IMR-90 (cell line): ENCODE data around the gene NCS1. TPM values are rescaled to one million over a fixed set of nuclear protein-coding genes. Genes with fewer than 3 reads are reported as not detected.

Experiments used
- ATAC-seq: fragments of 200-7000 bp; cut with Tn5 transposase; 2 replicates; pipeline ENCODE4 v1.9.1; 2020; ENCODE audit warnings: low read depth, mild to moderate bottlenecking, moderate library complexity
- BruUV-seq: library from RNA; stranded (reverse); fragments of 400-500 nt; replicated peaks from 2 replicates; lab custom pipeline; 2021; lab: Mats Ljungman, UMichigan
- CTCF ChIA-PET: fragments of 300-600 bp; formaldehyde crosslinking; extraction: SDS; loops from one replicate; lab custom pipeline; 2021; ENCODE audit warnings: antibody characterized with exemption; lab: Yijun Ruan, JAX
- POLR2A ChIA-PET: fragments of 300-600 bp; sonication (Branson Sonifier 250); formaldehyde crosslinking; loops from one replicate; lab custom pipeline; 2022; ENCODE audit warnings: antibody characterized with exemption; ENCODE audit not compliant: unreplicated experiment; lab: Charles Lee
- DNase-seq: peaks from one replicate; pipeline ENCODE4 v3.0.0; 2013
- H2AFZ ChIP-seq: replicated peaks from 2 replicates; pipeline ENCODE3; 2013; ENCODE audit warnings: low read length, mild to moderate bottlenecking; ENCODE audit not compliant: poor library complexity
- H2AK5ac ChIP-seq: 2 replicates; pipeline ENCODE4 v1.6.1; 2013; ENCODE audit warnings: low read depth, low read length, inconsistent platforms
- H2AK9ac ChIP-seq: replicated peaks from 2 replicates; pipeline ENCODE3; 2013; ENCODE audit warnings: mild to moderate bottlenecking, low read depth, low read length, moderate library complexity; ENCODE audit not compliant: poor library complexity
- H2BK120ac ChIP-seq: 2 replicates; pipeline ENCODE4 v1.6.1; 2013; ENCODE audit warnings: low read depth, low read length, inconsistent platforms
- H2BK15ac ChIP-seq: 3 replicates; pipeline ENCODE4 v1.6.1; 2013; ENCODE audit warnings: low read depth, low read length, inconsistent platforms
- H2BK20ac ChIP-seq: 2 replicates; pipeline ENCODE4 v1.6.1; 2013; ENCODE audit warnings: low read depth, mild to moderate bottlenecking, inconsistent platforms, low read length, moderate library complexity
- H2BK5ac ChIP-seq: 2 replicates; pipeline ENCODE4 v1.6.1; 2013; ENCODE audit warnings: mild to moderate bottlenecking, low read depth, low read length, inconsistent platforms; ENCODE audit not compliant: poor library complexity, severe bottlenecking
- H3K14ac ChIP-seq: replicated peaks from 2 replicates; pipeline ENCODE4 v1.6.1; 2013; ENCODE audit warnings: low read depth, low read length, inconsistent platforms
- H3K18ac ChIP-seq: 2 replicates; pipeline ENCODE4 v1.6.1; 2013; ENCODE audit warnings: low read depth, low read length, control low read depth
- H3K23ac ChIP-seq: 2 replicates; pipeline ENCODE4 v1.6.1; 2013; ENCODE audit warnings: low read depth, low read length, inconsistent platforms
- H3K27ac ChIP-seq: 2 replicates; pipeline ENCODE4 v1.5.1; 2013; ENCODE audit warnings: mild to moderate bottlenecking, control low read depth, low read length; ENCODE audit not compliant: insufficient read depth
- H3K27me3 ChIP-seq: 2 replicates; pipeline ENCODE4 v1.6.1; 2013; ENCODE audit warnings: low read length; ENCODE audit not compliant: control insufficient read depth, insufficient read depth
- H3K36me3 ChIP-seq: 2 replicates; pipeline ENCODE4 v1.6.1; 2013; ENCODE audit warnings: low read length, mixed read lengths; ENCODE audit not compliant: control insufficient read depth, insufficient read depth
- H3K4ac ChIP-seq: 2 replicates; pipeline ENCODE4 v1.6.1; 2013; ENCODE audit warnings: low read depth, low read length, inconsistent platforms
- H3K4me1 ChIP-seq: 2 replicates; pipeline ENCODE4 v1.6.1; 2013; ENCODE audit warnings: low read length, mixed read lengths; ENCODE audit not compliant: control insufficient read depth, insufficient read depth
- H3K4me2 ChIP-seq: 2 replicates; pipeline ENCODE4 v1.6.1; 2013; ENCODE audit warnings: low read depth, mild to moderate bottlenecking, control low read depth, low read length, moderate library complexity
- H3K4me3 ChIP-seq: 2 replicates; pipeline ENCODE4 v1.5.1; 2013; ENCODE audit warnings: low read depth, mild to moderate bottlenecking, control low read depth, low read length, moderate library complexity; ENCODE audit not compliant: insufficient read depth
- H3K56ac ChIP-seq: 2 replicates; pipeline ENCODE4 v1.6.1; 2013; ENCODE audit warnings: low read length, inconsistent platforms; ENCODE audit not compliant: insufficient read depth; ENCODE audit errors: extremely low read depth
- H3K79me1 ChIP-seq, 2 experiments: 2 replicates each; pipeline ENCODE4 v1.6.1; 2013; ENCODE audit warnings: low read length in 2 of 2, inconsistent platforms in 1 of 2, low read depth in 1 of 2
- H3K9ac ChIP-seq: 2 replicates; pipeline ENCODE4 v1.6.1; 2013; ENCODE audit warnings: low read depth, low read length, control low read depth
- H3K9me1 ChIP-seq: 2 replicates; pipeline ENCODE4 v1.6.1; 2013; ENCODE audit warnings: low read length, inconsistent platforms; ENCODE audit not compliant: insufficient read depth
- H3K9me3 ChIP-seq: 2 replicates; pipeline ENCODE4 v1.6.1; 2013; ENCODE audit warnings: low read length; ENCODE audit not compliant: control insufficient read depth, insufficient read depth
- H4K20me1 ChIP-seq: 2 replicates; pipeline ENCODE4 v1.6.1; 2013; ENCODE audit warnings: low read length, inconsistent platforms; ENCODE audit not compliant: insufficient read depth
- H4K5ac ChIP-seq: 2 replicates; pipeline ENCODE4 v1.6.1; 2013; ENCODE audit warnings: mild to moderate bottlenecking, low read depth, low read length, control low read depth
- H4K8ac ChIP-seq, 2 experiments: 2 replicates each; pipeline ENCODE4 v1.6.1; 2013; ENCODE audit warnings: low read depth in 2 of 2, low read length in 2 of 2, control low read depth in 1 of 2, inconsistent platforms in 1 of 2
- H4K91ac ChIP-seq: 2 replicates; pipeline ENCODE4 v1.6.1; 2013; ENCODE audit warnings: low read depth, low read length, inconsistent platforms; ENCODE audit not compliant: insufficient read depth
- CEBPB ChIP-seq: IDR thresholded peaks from 2 replicates; pipeline ENCODE4 v1.6.1; 2012; ENCODE audit warnings: low read depth, low read length, improper control_type of control experiment
- WGBS, 2 experiments: methylation state at CpG; one replicate each; pipeline versions ENCODE4 v1.1.5 to v1.1.7; 2013; ENCODE audit warnings: missing lambda C conversion rate in 2 of 2; ENCODE audit not compliant: insufficient read length in 1 of 2; ENCODE audit errors: extremely low coverage in 2 of 2; 5-methylcytosine and 5-hydroxymethylcytosine counted together
- dilution Hi-C: fragments of 300-500 bp; cut with HindIII; formaldehyde crosslinking; loops from one replicate; pipeline ENCODE4 v1.14.3; 2018; ENCODE audit warnings: low sequenced_read_pairs; ENCODE audit not compliant: unreplicated experiment
- in situ Hi-C: fragments of 300-500 bp; cut with MboI; formaldehyde crosslinking; loops from 3 replicates; pipeline ENCODE4 v1.14.3; 2019; ENCODE audit warnings: low sequenced_read_pairs, inconsistent platforms, mixed read lengths
- intact Hi-C: fragments of 100-400 bp; cut with micrococcal nuclease; formaldehyde crosslinking; loops from 2 replicates; pipeline ENCODE4 v1.10.0; 2022
- polyA plus RNA-seq, 3 experiments: library from polyadenylated mRNA; depleted of rRNA; stranded (reverse); fragments of >200 nt; gene quantifications; 2 replicates each; pipeline ENCODE4 v1.2.3, GENCODE V29; 2012; ENCODE audit warnings: low replicate concordance in 1 of 3
- total RNA-seq: library from RNA; depleted of rRNA; stranded (reverse); fragments of >200 nt; gene quantifications from 2 replicates; pipeline ENCODE4 v1.2.3, GENCODE V29; 2012
- TF ChIP-seq, protein P1 (sequence below): conservative IDR thresholded peaks from 2 replicates; pipeline ENCODE4 v1.5.1; 2012; ENCODE audit warnings: mild to moderate bottlenecking, low read depth, low read length, improper control_type of control experiment

NCS1 gene
- total and polyA plus RNA-seq, 2 of the 4 experiments (the other 2 are of a cell fraction) = 41.0 to 60.5 TPM

DNA sequence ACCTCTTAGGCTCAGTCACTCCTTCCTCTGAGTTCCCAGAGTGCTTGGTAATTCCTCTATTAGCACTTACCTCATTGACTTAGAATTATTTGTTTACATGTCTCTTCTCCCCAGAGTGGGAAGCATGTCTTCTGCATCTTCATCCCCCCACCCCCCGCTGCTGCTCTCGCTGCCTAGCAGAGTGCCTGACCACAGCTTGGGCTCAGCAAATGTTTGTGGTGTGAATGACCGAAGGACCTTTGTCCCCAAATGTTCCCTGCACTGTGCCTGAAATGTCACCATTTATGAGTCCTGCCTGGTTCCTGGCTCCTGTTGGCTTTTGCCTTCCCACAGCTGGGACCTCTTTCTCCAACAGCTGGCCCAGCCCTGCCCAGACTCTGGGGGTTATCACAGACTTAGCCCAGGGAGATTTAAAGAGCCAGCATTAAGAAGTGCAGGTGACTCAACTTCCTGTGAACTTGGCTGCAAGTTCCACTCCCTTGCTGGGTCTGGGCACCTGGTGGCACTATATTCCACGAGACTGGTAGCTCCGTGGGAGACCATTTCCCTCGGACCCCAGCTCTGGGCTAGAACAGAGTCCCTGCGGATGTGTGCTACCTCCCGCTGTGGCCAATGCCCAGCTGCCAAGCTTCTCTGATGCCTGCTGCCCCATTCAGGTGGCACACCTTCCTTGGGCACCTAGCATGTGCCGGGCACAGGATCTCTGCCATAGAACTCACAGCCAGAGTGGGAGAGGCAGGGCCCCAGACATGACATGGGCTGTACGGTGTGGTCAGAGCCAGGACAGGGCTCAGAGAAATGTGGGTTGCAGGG is 91.6 kb downstream of the NCS1 start:
- no peak overlapping the region for H3K4ac ChIP-seq
- peaks cover 4% of the 10 kb centered on the region; the same call in 1 of the 2 replicates for H3K4me1 ChIP-seq
- no peak overlapping the region for H2BK15ac ChIP-seq
- H2AFZ ChIP-seq = peak overlapping the region; percentile 24
- H3K4me2 ChIP-seq = no peak overlapping the region
- no peak overlapping the region for H2AK5ac ChIP-seq
- H3K23ac ChIP-seq = no peak overlapping the region
- H3K36me3 ChIP-seq = no peaks in the 10 kb centered on the region
- no peak overlapping the region for H2BK5ac ChIP-seq
- H3K27ac ChIP-seq = no peak overlapping the region
- ChIA-PET CTCF (no interaction called here), POLR2A (no interaction called here)
- no peak overlapping the region for H4K5ac ChIP-seq
- H2BK20ac ChIP-seq = no peak overlapping the region
- H3K4me3 ChIP-seq = no peak overlapping the region
- no TSS peak for BruUV-seq
- TF ChIP-seq, protein P1, sequence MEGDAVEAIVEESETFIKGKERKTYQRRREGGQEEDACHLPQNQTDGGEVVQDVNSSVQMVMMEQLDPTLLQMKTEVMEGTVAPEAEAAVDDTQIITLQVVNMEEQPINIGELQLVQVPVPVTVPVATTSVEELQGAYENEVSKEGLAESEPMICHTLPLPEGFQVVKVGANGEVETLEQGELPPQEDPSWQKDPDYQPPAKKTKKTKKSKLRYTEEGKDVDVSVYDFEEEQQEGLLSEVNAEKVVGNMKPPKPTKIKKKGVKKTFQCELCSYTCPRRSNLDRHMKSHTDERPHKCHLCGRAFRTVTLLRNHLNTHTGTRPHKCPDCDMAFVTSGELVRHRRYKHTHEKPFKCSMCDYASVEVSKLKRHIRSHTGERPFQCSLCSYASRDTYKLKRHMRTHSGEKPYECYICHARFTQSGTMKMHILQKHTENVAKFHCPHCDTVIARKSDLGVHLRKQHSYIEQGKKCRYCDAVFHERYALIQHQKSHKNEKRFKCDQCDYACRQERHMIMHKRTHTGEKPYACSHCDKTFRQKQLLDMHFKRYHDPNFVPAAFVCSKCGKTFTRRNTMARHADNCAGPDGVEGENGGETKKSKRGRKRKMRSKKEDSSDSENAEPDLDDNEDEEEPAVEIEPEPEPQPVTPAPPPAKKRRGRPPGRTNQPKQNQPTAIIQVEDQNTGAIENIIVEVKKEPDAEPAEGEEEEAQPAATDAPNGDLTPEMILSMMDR = 0 out of 2 replicates have a peak, but pooled peaks have one; percentile 5
- TF ChIP-seq CEBPB = no peak
- intact Hi-C loops (no loop called here), in situ Hi-C loops (no loop called here), dilution Hi-C loops (no loop called here)
- no peak overlapping the region for H4K91ac ChIP-seq
- H2AK9ac ChIP-seq = peak overlapping the region; percentile 28
- H3K79me1 ChIP-seq = no peaks in the 10 kb centered on the region
- H2BK120ac ChIP-seq = no peak overlapping the region
- DNase-seq (no peak), ATAC-seq (no peak; the same call in 1 of the 2 replicates)
- peaks cover 8% of the 10 kb centered on the region for H3K9me3 ChIP-seq
- 63% methylated on average over 7 of the region's 10 CpGs; no CpG with 5 or more reads in 1 of the 2 experiments for WGBS, 2 experiments
- no peaks in the 10 kb centered on the region for H3K9me1 ChIP-seq
- H3K14ac ChIP-seq = no peak overlapping the region
- no peak overlapping the region for H3K18ac ChIP-seq
- no peak overlapping the region for H4K8ac ChIP-seq
- H3K56ac ChIP-seq = no peak overlapping the region
- no peak overlapping the region for H3K9ac ChIP-seq
- no peaks in the 10 kb centered on the region for H4K20me1 ChIP-seq
- H3K27me3 ChIP-seq = peaks cover 83% of the 10 kb centered on the region
